IMR-90 (cell line): ENCODE data around the gene KRT72. TPM values are rescaled to one million over a fixed set of nuclear protein-coding genes. Genes with fewer than 3 reads are reported as not detected.
A peak's percentile ranks its signal among the peaks of the same experiment; 100 is the strongest.

Experiments used
- ATAC-seq: fragments of 200-7000 bp; cut with Tn5 transposase; 2 replicates; pipeline ENCODE4 v1.9.1; 2020; ENCODE audit warnings: low read depth, mild to moderate bottlenecking, moderate library complexity
- BruUV-seq: library from RNA; stranded (reverse); fragments of 400-500 nt; replicated peaks from 2 replicates; lab custom pipeline; 2021; lab: Mats Ljungman, UMichigan
- CTCF ChIA-PET: fragments of 300-600 bp; formaldehyde crosslinking; extraction: SDS; loops from one replicate; lab custom pipeline; 2021; ENCODE audit warnings: antibody characterized with exemption; lab: Yijun Ruan, JAX
- POLR2A ChIA-PET: fragments of 300-600 bp; sonication (Branson Sonifier 250); formaldehyde crosslinking; loops from one replicate; lab custom pipeline; 2022; ENCODE audit warnings: antibody characterized with exemption; ENCODE audit not compliant: unreplicated experiment; lab: Charles Lee
- DNase-seq: peaks from one replicate; pipeline ENCODE4 v3.0.0; 2013
- H2AFZ ChIP-seq: replicated peaks from 2 replicates; pipeline ENCODE3; 2013; ENCODE audit warnings: low read length, mild to moderate bottlenecking; ENCODE audit not compliant: poor library complexity
- H2AK5ac ChIP-seq: 2 replicates; pipeline ENCODE4 v1.6.1; 2013; ENCODE audit warnings: low read depth, low read length, inconsistent platforms
- H2AK9ac ChIP-seq: replicated peaks from 2 replicates; pipeline ENCODE3; 2013; ENCODE audit warnings: mild to moderate bottlenecking, low read depth, low read length, moderate library complexity; ENCODE audit not compliant: poor library complexity
- H2BK120ac ChIP-seq: 2 replicates; pipeline ENCODE4 v1.6.1; 2013; ENCODE audit warnings: low read depth, low read length, inconsistent platforms
- H2BK15ac ChIP-seq: 3 replicates; pipeline ENCODE4 v1.6.1; 2013; ENCODE audit warnings: low read depth, low read length, inconsistent platforms
- H2BK20ac ChIP-seq: 2 replicates; pipeline ENCODE4 v1.6.1; 2013; ENCODE audit warnings: low read depth, mild to moderate bottlenecking, inconsistent platforms, low read length, moderate library complexity
- H2BK5ac ChIP-seq: 2 replicates; pipeline ENCODE4 v1.6.1; 2013; ENCODE audit warnings: mild to moderate bottlenecking, low read depth, low read length, inconsistent platforms; ENCODE audit not compliant: poor library complexity, severe bottlenecking
- H3K14ac ChIP-seq: replicated peaks from 2 replicates; pipeline ENCODE4 v1.6.1; 2013; ENCODE audit warnings: low read depth, low read length, inconsistent platforms
- H3K18ac ChIP-seq: 2 replicates; pipeline ENCODE4 v1.6.1; 2013; ENCODE audit warnings: low read depth, low read length, control low read depth
- H3K23ac ChIP-seq: 2 replicates; pipeline ENCODE4 v1.6.1; 2013; ENCODE audit warnings: low read depth, low read length, inconsistent platforms
- H3K27ac ChIP-seq: 2 replicates; pipeline ENCODE4 v1.5.1; 2013; ENCODE audit warnings: mild to moderate bottlenecking, control low read depth, low read length; ENCODE audit not compliant: insufficient read depth
- H3K27me3 ChIP-seq: 2 replicates; pipeline ENCODE4 v1.6.1; 2013; ENCODE audit warnings: low read length; ENCODE audit not compliant: control insufficient read depth, insufficient read depth
- H3K36me3 ChIP-seq: 2 replicates; pipeline ENCODE4 v1.6.1; 2013; ENCODE audit warnings: low read length, mixed read lengths; ENCODE audit not compliant: control insufficient read depth, insufficient read depth
- H3K4ac ChIP-seq: 2 replicates; pipeline ENCODE4 v1.6.1; 2013; ENCODE audit warnings: low read depth, low read length, inconsistent platforms
- H3K4me1 ChIP-seq: 2 replicates; pipeline ENCODE4 v1.6.1; 2013; ENCODE audit warnings: low read length, mixed read lengths; ENCODE audit not compliant: control insufficient read depth, insufficient read depth
- H3K4me2 ChIP-seq: 2 replicates; pipeline ENCODE4 v1.6.1; 2013; ENCODE audit warnings: low read depth, mild to moderate bottlenecking, control low read depth, low read length, moderate library complexity
- H3K4me3 ChIP-seq: 2 replicates; pipeline ENCODE4 v1.5.1; 2013; ENCODE audit warnings: low read depth, mild to moderate bottlenecking, control low read depth, low read length, moderate library complexity; ENCODE audit not compliant: insufficient read depth
- H3K56ac ChIP-seq: 2 replicates; pipeline ENCODE4 v1.6.1; 2013; ENCODE audit warnings: low read length, inconsistent platforms; ENCODE audit not compliant: insufficient read depth; ENCODE audit errors: extremely low read depth
- H3K79me1 ChIP-seq, 2 experiments: 2 replicates each; pipeline ENCODE4 v1.6.1; 2013; ENCODE audit warnings: low read length in 2 of 2, inconsistent platforms in 1 of 2, low read depth in 1 of 2
- H3K9ac ChIP-seq: 2 replicates; pipeline ENCODE4 v1.6.1; 2013; ENCODE audit warnings: low read depth, low read length, control low read depth
- H3K9me1 ChIP-seq: 2 replicates; pipeline ENCODE4 v1.6.1; 2013; ENCODE audit warnings: low read length, inconsistent platforms; ENCODE audit not compliant: insufficient read depth
- H3K9me3 ChIP-seq: 2 replicates; pipeline ENCODE4 v1.6.1; 2013; ENCODE audit warnings: low read length; ENCODE audit not compliant: control insufficient read depth, insufficient read depth
- H4K20me1 ChIP-seq: 2 replicates; pipeline ENCODE4 v1.6.1; 2013; ENCODE audit warnings: low read length, inconsistent platforms; ENCODE audit not compliant: insufficient read depth
- H4K5ac ChIP-seq: 2 replicates; pipeline ENCODE4 v1.6.1; 2013; ENCODE audit warnings: mild to moderate bottlenecking, low read depth, low read length, control low read depth
- H4K8ac ChIP-seq, 2 experiments: 2 replicates each; pipeline ENCODE4 v1.6.1; 2013; ENCODE audit warnings: low read depth in 2 of 2, low read length in 2 of 2, control low read depth in 1 of 2, inconsistent platforms in 1 of 2
- H4K91ac ChIP-seq: 2 replicates; pipeline ENCODE4 v1.6.1; 2013; ENCODE audit warnings: low read depth, low read length, inconsistent platforms; ENCODE audit not compliant: insufficient read depth
- BHLHE40 ChIP-seq: fragments of 150-350 bp; IDR thresholded peaks from 2 replicates; pipeline ENCODE4 v1.6.1; 2016; ENCODE audit warnings: mild to moderate bottlenecking, low read depth, low read length
- CEBPB ChIP-seq: IDR thresholded peaks from 2 replicates; pipeline ENCODE4 v1.6.1; 2012; ENCODE audit warnings: low read depth, low read length, improper control_type of control experiment
- CHD1 ChIP-seq: IDR thresholded peaks from 2 replicates; pipeline ENCODE4 v1.6.1; 2012; ENCODE audit warnings: low read depth, low read length, improper control_type of control experiment
- ELK1 ChIP-seq: fragments of 150-350 bp; IDR thresholded peaks from 2 replicates; pipeline ENCODE4 v1.6.1; 2016; ENCODE audit warnings: low read depth, mild to moderate bottlenecking, low read length, moderate library complexity, borderline replicate concordance
- FOS ChIP-seq: fragments of 150-350 bp; IDR thresholded peaks from 2 replicates; pipeline ENCODE4 v1.6.1; 2016; ENCODE audit warnings: low read depth, low read length
- MAFK ChIP-seq: IDR thresholded peaks from 2 replicates; pipeline ENCODE4 v1.6.1; 2012; ENCODE audit warnings: low read depth, low read length, improper control_type of control experiment
- MAZ ChIP-seq: IDR thresholded peaks from 2 replicates; pipeline ENCODE4 v1.6.1; 2012; ENCODE audit warnings: low read depth, mild to moderate bottlenecking, low read length, improper control_type of control experiment, moderate library complexity, borderline replicate concordance
- MXI1 ChIP-seq: IDR thresholded peaks from 2 replicates; pipeline ENCODE4 v1.6.1; 2012; ENCODE audit warnings: low read depth, mild to moderate bottlenecking, low read length, moderate library complexity, borderline replicate concordance
- NFE2L2 ChIP-seq: fragments of 150-350 bp; IDR thresholded peaks from 2 replicates; pipeline ENCODE4 v1.6.1; 2016; ENCODE audit warnings: low read depth, mild to moderate bottlenecking, low read length
- POLR2A ChIP-seq: IDR thresholded peaks from 2 replicates; pipeline ENCODE4 v1.6.1; 2012; ENCODE audit warnings: mild to moderate bottlenecking, low read depth, low read length
- RAD21 ChIP-seq: IDR thresholded peaks from 2 replicates; pipeline ENCODE4 v1.6.1; 2012; ENCODE audit warnings: low read length, improper control_type of control experiment
- RCOR1 ChIP-seq: IDR thresholded peaks from 2 replicates; pipeline ENCODE4 v1.6.1; 2012; ENCODE audit warnings: mild to moderate bottlenecking, low read length, improper control_type of control experiment; ENCODE audit not compliant: insufficient replicate concordance
- RFX5 ChIP-seq: IDR thresholded peaks from 2 replicates; pipeline ENCODE4 v1.8.0; 2012; ENCODE audit warnings: low read depth, mild to moderate bottlenecking, low read length, moderate library complexity
- SMC3 ChIP-seq: fragments of 150-350 bp; IDR thresholded peaks from 2 replicates; pipeline ENCODE4 v1.6.1; 2016; ENCODE audit warnings: low read depth, mild to moderate bottlenecking, antibody characterized with exemption, low read length, moderate library complexity
- USF2 ChIP-seq: fragments of 150-350 bp; IDR thresholded peaks from 2 replicates; pipeline ENCODE4 v1.6.1; 2017; ENCODE audit warnings: mild to moderate bottlenecking, antibody characterized with exemption, low read length, low read depth
- WGBS, 2 experiments: methylation state at CpG; one replicate each; pipeline versions ENCODE4 v1.1.5 to v1.1.7; 2013; ENCODE audit warnings: missing lambda C conversion rate in 2 of 2; ENCODE audit not compliant: insufficient read length in 1 of 2; ENCODE audit errors: extremely low coverage in 2 of 2; 5-methylcytosine and 5-hydroxymethylcytosine counted together
- dilution Hi-C: fragments of 300-500 bp; cut with HindIII; formaldehyde crosslinking; loops from one replicate; pipeline ENCODE4 v1.14.3; 2018; ENCODE audit warnings: low sequenced_read_pairs; ENCODE audit not compliant: unreplicated experiment
- in situ Hi-C: fragments of 300-500 bp; cut with MboI; formaldehyde crosslinking; loops from 3 replicates; pipeline ENCODE4 v1.14.3; 2019; ENCODE audit warnings: low sequenced_read_pairs, inconsistent platforms, mixed read lengths
- intact Hi-C: fragments of 100-400 bp; cut with micrococcal nuclease; formaldehyde crosslinking; loops from 2 replicates; pipeline ENCODE4 v1.10.0; 2022
- polyA plus RNA-seq, 3 experiments: library from polyadenylated mRNA; depleted of rRNA; stranded (reverse); fragments of >200 nt; gene quantifications; 2 replicates each; pipeline ENCODE4 v1.2.3, GENCODE V29; 2012; ENCODE audit warnings: low replicate concordance in 1 of 3
- total RNA-seq: library from RNA; depleted of rRNA; stranded (reverse); fragments of >200 nt; gene quantifications from 2 replicates; pipeline ENCODE4 v1.2.3, GENCODE V29; 2012
- TF ChIP-seq, protein P1 (sequence below): conservative IDR thresholded peaks from 2 replicates; pipeline ENCODE4 v1.5.1; 2012; ENCODE audit warnings: mild to moderate bottlenecking, low read depth, low read length, improper control_type of control experiment

KRT72 gene
- total and polyA plus RNA-seq, 2 of the 4 experiments (the other 2 are of a cell fraction), result not detected

GRCh38 chr12:52581481-52581880 is 19.8 kb downstream of the KRT72 start:
- H3K18ac ChIP-seq, result no peak overlapping the region
- no peak overlapping the region for H3K56ac ChIP-seq
- no peaks in the 10 kb centered on the region; the same call in 1 of the 2 replicates for H4K20me1 ChIP-seq
- peaks cover 47% of the 10 kb centered on the region for H3K27me3 ChIP-seq
- no peak overlapping the region for H2AK9ac ChIP-seq
- H3K4me1 ChIP-seq, result no peaks in the 10 kb centered on the region
- dilution Hi-C loops, result no loop called here
- H3K79me1 ChIP-seq, result no peaks in the 10 kb centered on the region
- ChIA-PET CTCF (interaction anchor here (1.0 to 2.1 kb wide), 2 partner anchors 289 to 299 kb away, joined by 3 to 6 read pairs; no protein-coding TSS in a partner anchor), POLR2A (no interaction called here)
- intact Hi-C loops, result no loop called here
- no peaks in the 10 kb centered on the region for H3K36me3 ChIP-seq
- no peak overlapping the region for H3K27ac ChIP-seq
- no peak overlapping the region for H2BK120ac ChIP-seq
- WGBS, 2 experiments, result no CpG with 5 or more reads among the region's 6 CpGs
- no peak overlapping the region for H3K4me3 ChIP-seq
- in situ Hi-C loops, result loop anchor here (5.0 to 10.0 kb wide), 3 partner anchors 296 to 427 kb away; no protein-coding TSS in a partner anchor
- H2BK15ac ChIP-seq, result no peak overlapping the region
- H3K23ac ChIP-seq, result no peak overlapping the region
- H2AFZ ChIP-seq, result no peak overlapping the region
- no peak overlapping the region for H4K5ac ChIP-seq
- no peak overlapping the region for H4K91ac ChIP-seq
- H3K9me3 ChIP-seq, result no peaks in the 10 kb centered on the region
- no peak overlapping the region for H2AK5ac ChIP-seq
- no peak overlapping the region for H3K4me2 ChIP-seq
- peak; percentile 10 for DNase-seq
- ATAC-seq, result no peak
- H2BK20ac ChIP-seq, result no peak overlapping the region
- no peak overlapping the region for H4K8ac ChIP-seq
- H2BK5ac ChIP-seq, result no peak overlapping the region
- no peak overlapping the region for H3K4ac ChIP-seq
- H3K9ac ChIP-seq, result no peak overlapping the region
- TF ChIP-seq SMC3 (no peak), NFE2L2 (no peak), MAFK (no peak), CEBPB (no peak), MAZ (no peak), RCOR1 (no peak), RAD21 (no peak), FOS (no peak), ELK1 (no peak), CHD1 (no peak), MXI1 (no peak), USF2 (no peak), RFX5 (no peak), BHLHE40 (no peak), POLR2A (no peak)
- TF ChIP-seq, protein P1, sequence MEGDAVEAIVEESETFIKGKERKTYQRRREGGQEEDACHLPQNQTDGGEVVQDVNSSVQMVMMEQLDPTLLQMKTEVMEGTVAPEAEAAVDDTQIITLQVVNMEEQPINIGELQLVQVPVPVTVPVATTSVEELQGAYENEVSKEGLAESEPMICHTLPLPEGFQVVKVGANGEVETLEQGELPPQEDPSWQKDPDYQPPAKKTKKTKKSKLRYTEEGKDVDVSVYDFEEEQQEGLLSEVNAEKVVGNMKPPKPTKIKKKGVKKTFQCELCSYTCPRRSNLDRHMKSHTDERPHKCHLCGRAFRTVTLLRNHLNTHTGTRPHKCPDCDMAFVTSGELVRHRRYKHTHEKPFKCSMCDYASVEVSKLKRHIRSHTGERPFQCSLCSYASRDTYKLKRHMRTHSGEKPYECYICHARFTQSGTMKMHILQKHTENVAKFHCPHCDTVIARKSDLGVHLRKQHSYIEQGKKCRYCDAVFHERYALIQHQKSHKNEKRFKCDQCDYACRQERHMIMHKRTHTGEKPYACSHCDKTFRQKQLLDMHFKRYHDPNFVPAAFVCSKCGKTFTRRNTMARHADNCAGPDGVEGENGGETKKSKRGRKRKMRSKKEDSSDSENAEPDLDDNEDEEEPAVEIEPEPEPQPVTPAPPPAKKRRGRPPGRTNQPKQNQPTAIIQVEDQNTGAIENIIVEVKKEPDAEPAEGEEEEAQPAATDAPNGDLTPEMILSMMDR, result no peak
- no peak overlapping the region for H3K14ac ChIP-seq
- H3K9me1 ChIP-seq, result no peaks in the 10 kb centered on the region
- no TSS peak for BruUV-seq
